PC-9 (cell line): ENCODE measurements around the gene DSCAML1. TPM values are rescaled to one million over a fixed set of nuclear protein-coding genes. Genes with fewer than 3 reads are reported as not detected.

Experiments used
- BruUV-seq: library from RNA; stranded (reverse); fragments of 400-500 nt; replicated peaks from 2 replicates; lab custom pipeline; 2021; lab: Mats Ljungman, UMichigan
- CTCF ChIA-PET: fragments of 300-600 bp; sonication (Branson Sonifier 250); formaldehyde crosslinking; loops from one replicate; lab custom pipeline; 2022; ENCODE audit warnings: antibody characterized with exemption; lab: Charles Lee
- POLR2A ChIA-PET: fragments of 300-600 bp; sonication (Branson Sonifier 250); formaldehyde crosslinking; loops from one replicate; lab custom pipeline; 2022; ENCODE audit warnings: antibody characterized with exemption; ENCODE audit not compliant: unreplicated experiment; lab: Charles Lee
- DNase-seq, 2 experiments: peaks; one replicate each; pipeline versions ENCODE4 v3.0.0 to v3.0.0-alpha.2; 2015 to 2022; ENCODE audit warnings: mixed read lengths in 1 of 2
- H2AFZ ChIP-seq: fragments of 200-600 bp; sonication (generic); 2 replicates; pipeline ENCODE4 v1.8.1; 2017; ENCODE audit warnings: antibody characterized with exemption
- H3F3A ChIP-seq: fragments of 200-600 bp; sonication (generic); 2 replicates; pipeline ENCODE4 v1.8.1; 2017; ENCODE audit warnings: antibody characterized with exemption, mild to moderate bottlenecking, low read depth; ENCODE audit not compliant: insufficient read depth
- H3K27ac ChIP-seq: fragments of 200-600 bp; sonication (generic); 2 replicates; pipeline ENCODE4 v1.6.1; 2016; ENCODE audit warnings: mixed run types
- H3K27me3 ChIP-seq: fragments of 200-600 bp; sonication (generic); 2 replicates; pipeline ENCODE4 v1.6.1; 2016; ENCODE audit warnings: low read depth, mixed run types; ENCODE audit not compliant: insufficient read depth
- H3K36me3 ChIP-seq: fragments of 200-600 bp; sonication (generic); 2 replicates; pipeline ENCODE4 v1.6.1; 2016; ENCODE audit warnings: low read depth, mixed run types
- H3K4me1 ChIP-seq: fragments of 200-600 bp; sonication (generic); replicated peaks from 2 replicates; pipeline ENCODE4 v1.6.1; 2016; ENCODE audit warnings: mixed run types; ENCODE audit not compliant: insufficient read depth
- H3K4me2 ChIP-seq: fragments of 200-600 bp; sonication (generic); 2 replicates; pipeline ENCODE4 v1.6.1; 2017; ENCODE audit warnings: mixed run types
- H3K4me3 ChIP-seq: fragments of 200-600 bp; sonication (generic); 2 replicates; pipeline ENCODE4 v1.6.1; 2016; ENCODE audit warnings: mixed run types
- H3K79me2 ChIP-seq: fragments of 200-600 bp; sonication (generic); 2 replicates; pipeline ENCODE4 v1.6.1; 2017; ENCODE audit warnings: low read depth, mixed run types
- H3K9me2 ChIP-seq: fragments of 200-600 bp; sonication (generic); 2 replicates; pipeline ENCODE4 v1.8.1; 2017; ENCODE audit warnings: mild to moderate bottlenecking; ENCODE audit not compliant: insufficient read depth
- H3K9me3 ChIP-seq: fragments of 200-600 bp; sonication (generic); 2 replicates; pipeline ENCODE4 v1.8.1; 2016; ENCODE audit warnings: low read depth; ENCODE audit not compliant: insufficient read depth
- H4K20me1 ChIP-seq: fragments of 200-600 bp; sonication (generic); 2 replicates; pipeline ENCODE4 v1.8.1; 2017; ENCODE audit not compliant: insufficient read depth
- CTCF ChIP-seq: fragments of 200-600 bp; sonication (generic); conservative IDR thresholded peaks from 2 replicates; pipeline ENCODE4 v1.6.1; 2017; ENCODE audit warnings: mixed run types, antibody characterized with exemption, mild to moderate bottlenecking, moderate library complexity
- EZH2 ChIP-seq: fragments of 200-600 bp; sonication (generic); IDR thresholded peaks from 2 replicates; pipeline ENCODE4 v1.8.0; 2017; ENCODE audit warnings: antibody characterized with exemption, low read depth
- intact Hi-C: fragments of 100-400 bp; cut with micrococcal nuclease; formaldehyde crosslinking; loops from one replicate; pipeline ENCODE4 v1.10.0; 2022; ENCODE audit not compliant: unreplicated experiment
- total RNA-seq: library from RNA; stranded (reverse); gene quantifications from 2 replicates; pipeline ENCODE4 v1.2.3, GENCODE V29; 2021

DSCAML1 gene
- total RNA-seq, 1 experiment from 2014 or later: not detected

- H2AFZ ChIP-seq: no peak overlapping the region
- ChIA-PET POLR2A (no interaction called here), CTCF (interaction anchor here (0.5 to 1.5 kb wide), 6 partner anchors 8 to 385 kb away, joined by 3 to 7 read pairs (median 3); no protein-coding TSS in a partner anchor)
- no peaks in the 10 kb centered on the region for H4K20me1 ChIP-seq
- no peak overlapping the region for H3K4me2 ChIP-seq
- peaks cover 4% of the 10 kb centered on the region; the same call in 1 of the 2 replicates for H3F3A ChIP-seq
- no peak overlapping the region for H3K27ac ChIP-seq
- H3K36me3 ChIP-seq: no peaks in the 10 kb centered on the region
- no peaks in the 10 kb centered on the region for H3K9me2 ChIP-seq
- TF ChIP-seq CTCF (peak; percentile 46), EZH2 (no peak)
- no peaks in the 10 kb centered on the region for H3K79me2 ChIP-seq
- peaks cover 7% of the 10 kb centered on the region; the same call in 1 of the 2 replicates for H3K4me1 ChIP-seq
- H3K9me3 ChIP-seq: no peaks in the 10 kb centered on the region
- intact Hi-C loops: loop anchor here (2.0 kb wide), 1 partner anchor 383 kb away; no protein-coding TSS in a partner anchor
- no TSS peak for BruUV-seq
- peak in 1 of 2 experiments; percentile 32 for DNase-seq
- H3K4me3 ChIP-seq: no peak overlapping the region
- peaks cover 37% of the 10 kb centered on the region for H3K27me3 ChIP-seq
Measured at GRCh38 chr11:117809236-117810055, 12.4 kb upstream of the DSCAML1 start.

- Histone ChIP-seq H3K4me3 (no peak overlapping the region), H3K4me1 (peaks cover 7% of the 10 kb centered on the region; the same call in 1 of the 2 replicates), H3K9me3 (no peaks in the 10 kb centered on the region), H3K79me2 (no peaks in the 10 kb centered on the region), H3K9me2 (no peaks in the 10 kb centered on the region), H3K27me3 (peaks cover 37% of the 10 kb centered on the region), H3K4me2 (no peak overlapping the region), H3K36me3 (no peaks in the 10 kb centered on the region), H4K20me1 (no peaks in the 10 kb centered on the region), H2AFZ (no peak overlapping the region), H3K27ac (no peak overlapping the region), H3F3A (peaks cover 4% of the 10 kb centered on the region; the same call in 1 of the 2 replicates)
- DNase-seq: no peak
- POLR2A ChIA-PET: no interaction called here
- intact Hi-C loops: loop anchor here (2.0 kb wide), 1 partner anchor 382 kb away; no protein-coding TSS in a partner anchor
- TF ChIP-seq CTCF: no peak
- no peak for TF ChIP-seq EZH2
- CTCF ChIA-PET: interaction anchor here (0.6 to 1.5 kb wide), 6 partner anchors 9 to 384 kb away, joined by 3 to 7 read pairs (median 4); no protein-coding TSS in a partner anchor
- BruUV-seq: no TSS peak
Measured at GRCh38 chr11:117808784-117809183, 11.8 kb upstream of the DSCAML1 start.

- Histone ChIP-seq H3K4me2 (no peak overlapping the region), H3K4me1 (peaks cover 7% of the 10 kb centered on the region; the same call in 1 of the 2 replicates), H3K27me3 (peaks cover 37% of the 10 kb centered on the region), H3K9me2 (no peaks in the 10 kb centered on the region), H3K4me3 (no peak overlapping the region), H3K27ac (no peak overlapping the region), H3K9me3 (no peaks in the 10 kb centered on the region), H3K36me3 (no peaks in the 10 kb centered on the region), H2AFZ (no peak overlapping the region), H3K79me2 (no peaks in the 10 kb centered on the region), H3F3A (peaks cover 4% of the 10 kb centered on the region; the same call in 1 of the 2 replicates), H4K20me1 (no peaks in the 10 kb centered on the region)
- POLR2A ChIA-PET: no interaction called here
- peak in 1 of 2 experiments; percentile 40 for DNase-seq
- no TSS peak for BruUV-seq
- peak; percentile 98 for TF ChIP-seq CTCF
- no peak for TF ChIP-seq EZH2
- intact Hi-C loops: loop anchor here (2.0 kb wide), 1 partner anchor 381 kb away; no protein-coding TSS in a partner anchor
- CTCF ChIA-PET: interaction anchor here (0.6 to 1.3 kb wide), 7 partner anchors 8 to 1834 kb away, joined by 3 to 7 read pairs (median 5); no protein-coding TSS in a partner anchor
Measured at GRCh38 chr11:117807482-117808327, 10.7 kb upstream of the DSCAML1 start.
